ENCODE data around the gene STIM1.

DNA sequence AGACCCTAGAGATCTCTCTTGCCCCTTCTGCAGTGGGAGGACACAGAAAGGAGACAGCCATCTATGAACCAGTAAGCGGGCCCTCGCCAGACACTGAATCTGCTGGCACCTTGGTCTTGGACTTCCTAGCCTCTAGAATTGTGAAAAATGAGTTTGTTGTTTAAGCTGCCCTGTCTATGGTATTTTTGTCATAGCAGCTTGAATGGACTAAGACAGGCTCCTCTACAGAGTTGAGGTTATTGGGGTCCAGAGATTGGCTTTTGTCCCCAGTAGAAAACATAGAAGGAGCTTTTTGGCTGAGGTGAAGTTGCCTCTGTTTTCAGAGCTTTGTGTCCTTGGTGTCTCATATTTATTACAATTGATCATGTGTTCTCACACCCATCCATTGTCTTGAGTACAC, 77.2 kb downstream of the STIM1 start:
- TF ChIP-seq GATA3 (IDR thresholded peaks at IDR 0.05; ENCODE audit: low read depth, low read length) (no peak), GATA2 (IDR thresholded peaks at IDR 0.05; ENCODE audit: low read depth, low read length) (no peak)
